ENCODE data around the gene H1-8. TPM values are rescaled to one million over a fixed set of nuclear protein-coding genes. Genes with fewer than 3 reads are reported as not detected.

H1-8 gene
- total RNA-seq, 1 experiment from 2014 or later, result not detected

- no peak for TF ChIP-seq SIN3A (IDR thresholded peaks at IDR 0.05; ENCODE audit: low read depth)
- TF ChIP-seq ELF1 (IDR thresholded peaks at IDR 0.05; ENCODE audit: borderline replicate concordance, low read depth), result no peak
These were observed 39.3 kb upstream of the H1-8 start for GRCh38 chr3:129503471-129504291.

DNA sequence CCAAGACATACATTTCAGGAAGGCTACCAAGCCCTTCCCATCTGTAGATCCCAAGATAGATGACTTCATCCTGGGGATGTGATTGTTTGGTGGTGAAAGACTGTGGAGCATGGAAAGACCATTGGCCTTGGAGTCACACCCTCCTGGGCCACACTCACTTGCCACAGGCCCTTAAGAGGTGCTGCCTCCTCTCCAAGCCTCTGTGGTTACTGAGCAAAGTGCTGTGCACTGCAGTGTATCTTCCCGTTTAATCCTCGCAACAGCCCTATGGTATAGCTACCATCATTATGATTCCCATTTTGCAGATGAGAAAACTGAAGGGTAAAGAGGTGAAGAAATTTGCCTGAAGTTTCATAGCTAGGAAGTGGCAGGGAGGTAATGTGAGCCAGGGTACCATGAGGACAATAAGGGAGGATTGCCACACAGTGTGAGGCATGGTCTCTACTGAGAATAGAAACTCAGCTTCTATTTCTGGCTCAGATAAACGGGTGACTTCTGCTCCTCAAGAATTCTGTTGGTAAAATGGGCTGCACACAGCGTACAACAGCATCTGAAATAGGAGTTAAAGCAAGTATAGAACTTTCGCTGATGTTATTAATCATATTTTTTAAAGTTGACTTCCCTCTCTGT is 38.4 kb upstream of the H1-8 start:
- RAD21 ChIA-PET (ENCODE audit: low non-redundant PET in 1 of 2, low total read pairs in 2 of 2, uncharacterized antibody in 2 of 2, unreplicated experiment in 2 of 2), result no interaction called here
- no peak overlapping the region for H3K9ac ChIP-seq (ENCODE audit: low read length)
- H3K79me2 ChIP-seq (ENCODE audit: insufficient read depth, low read length), result no peaks in the 10 kb centered on the region
- H3K27ac ChIP-seq (ENCODE audit: low read depth, low read length), result no peak overlapping the region
- no peak for ATAC-seq
- H3K9me2 ChIP-seq (ENCODE audit: insufficient read depth), result no peaks in the 10 kb centered on the region
- no peak overlapping the region for H3K4me3 ChIP-seq (replicated peaks in 1 of 2; ENCODE audit: low read depth in 1 of 2, low read length in 2 of 2)
- H3K36me3 ChIP-seq (ENCODE audit: control insufficient read depth in 1 of 2, insufficient read depth in 2 of 2, low read length in 2 of 2), result no peaks in the 10 kb centered on the region
- intact Hi-C loops (cut with micrococcal nuclease), result no loop called here
- DNase-seq (ENCODE audit: low read depth, low spot score), result no peak
- no peak overlapping the region for H2AFZ ChIP-seq (ENCODE audit: low read depth, low read length, poor library complexity, severe bottlenecking)
- CTCF ChIA-PET, result no interaction called here
- H3K27me3 ChIP-seq (ENCODE audit: insufficient read depth, low read length), result no peaks in the 10 kb centered on the region
- TF ChIP-seq CBX3 (IDR thresholded peaks at IDR 0.05; ENCODE audit: low read depth) (no peak), SP1 (IDR thresholded peaks at IDR 0.05; ENCODE audit: low read depth) (no peak), FOSL1 (IDR thresholded peaks at IDR 0.05; ENCODE audit: low read depth) (no peak), SIN3A (IDR thresholded peaks at IDR 0.05; ENCODE audit: low read depth) (no peak), CEBPB (IDR thresholded peaks at IDR 0.05; ENCODE audit: low read depth) (no peak), RAD21 (IDR thresholded peaks at IDR 0.05; ENCODE audit: low read depth) (no peak), SRF (IDR thresholded peaks at IDR 0.05; ENCODE audit: low read depth) (no peak), ELF1 (IDR thresholded peaks at IDR 0.05; ENCODE audit: borderline replicate concordance, low read depth) (no peak), POLR2AphosphoS5 (IDR thresholded peaks at IDR 0.05; ENCODE audit: low read depth, low read length) (no peak), ZFX (IDR thresholded peaks at IDR 0.05) (no peak), JUND (IDR thresholded peaks at IDR 0.05) (no peak)
- TF ChIP-seq, protein P1, sequence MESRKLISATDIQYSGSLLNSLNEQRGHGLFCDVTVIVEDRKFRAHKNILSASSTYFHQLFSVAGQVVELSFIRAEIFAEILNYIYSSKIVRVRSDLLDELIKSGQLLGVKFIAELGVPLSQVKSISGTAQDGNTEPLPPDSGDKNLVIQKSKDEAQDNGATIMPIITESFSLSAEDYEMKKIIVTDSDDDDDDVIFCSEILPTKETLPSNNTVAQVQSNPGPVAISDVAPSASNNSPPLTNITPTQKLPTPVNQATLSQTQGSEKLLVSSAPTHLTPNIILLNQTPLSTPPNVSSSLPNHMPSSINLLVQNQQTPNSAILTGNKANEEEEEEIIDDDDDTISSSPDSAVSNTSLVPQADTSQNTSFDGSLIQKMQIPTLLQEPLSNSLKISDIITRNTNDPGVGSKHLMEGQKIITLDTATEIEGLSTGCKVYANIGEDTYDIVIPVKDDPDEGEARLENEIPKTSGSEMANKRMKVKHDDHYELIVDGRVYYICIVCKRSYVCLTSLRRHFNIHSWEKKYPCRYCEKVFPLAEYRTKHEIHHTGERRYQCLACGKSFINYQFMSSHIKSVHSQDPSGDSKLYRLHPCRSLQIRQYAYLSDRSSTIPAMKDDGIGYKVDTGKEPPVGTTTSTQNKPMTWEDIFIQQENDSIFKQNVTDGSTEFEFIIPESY (IDR thresholded peaks at IDR 0.05; ENCODE audit: extremely low read depth, insufficient replicate concordance, low read length), result no peak
- TF ChIP-seq, protein P2, sequence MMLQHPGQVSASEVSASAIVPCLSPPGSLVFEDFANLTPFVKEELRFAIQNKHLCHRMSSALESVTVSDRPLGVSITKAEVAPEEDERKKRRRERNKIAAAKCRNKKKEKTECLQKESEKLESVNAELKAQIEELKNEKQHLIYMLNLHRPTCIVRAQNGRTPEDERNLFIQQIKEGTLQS (IDR thresholded peaks at IDR 0.05), result no peak
- TF ChIP-seq, protein P3, sequence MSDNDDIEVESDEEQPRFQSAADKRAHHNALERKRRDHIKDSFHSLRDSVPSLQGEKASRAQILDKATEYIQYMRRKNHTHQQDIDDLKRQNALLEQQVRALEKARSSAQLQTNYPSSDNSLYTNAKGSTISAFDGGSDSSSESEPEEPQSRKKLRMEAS (IDR thresholded peaks at IDR 0.05), result no peak
- POLR2A ChIA-PET, result interaction anchor here (0.6 kb wide), 1 partner anchor 204 kb away, joined by 4 read pairs; no protein-coding TSS in a partner anchor
- no peaks in the 10 kb centered on the region for H3K4me1 ChIP-seq (ENCODE audit: control insufficient read depth in 1 of 2, insufficient read depth in 2 of 2, low read length in 2 of 2)
- H3K9me3 ChIP-seq (ENCODE audit: control insufficient read depth in 1 of 2, insufficient read depth in 1 of 2, low read depth in 1 of 2, low read length in 2 of 2), result no peaks in the 10 kb centered on the region
- no peak overlapping the region for H3K4me2 ChIP-seq (ENCODE audit: low read length)
- BruUV-seq (replicated peaks), result no TSS peak
- H4K20me1 ChIP-seq (ENCODE audit: insufficient read depth), result no peaks in the 10 kb centered on the region

More at GRCh38 chr3:129503471-129504291, 39.3 kb upstream of the H1-8 start:
- intact Hi-C loops (cut with micrococcal nuclease), result no loop called here
- POLR2A ChIA-PET, result interaction anchor here (0.6 kb wide), 1 partner anchor 205 kb away, joined by 4 read pairs; no protein-coding TSS in a partner anchor
- peaks cover 0 to 5% of the 10 kb centered on the region in 2 experiments; a peak in 1 of 4 replicates for H3K4me1 ChIP-seq (ENCODE audit: control insufficient read depth in 1 of 2, insufficient read depth in 2 of 2, low read length in 2 of 2)
- CTCF ChIA-PET, result no interaction called here
- H2AFZ ChIP-seq (ENCODE audit: low read depth, low read length, poor library complexity, severe bottlenecking), result no peak overlapping the region
- no peak overlapping the region for H3K9ac ChIP-seq (ENCODE audit: low read length)
- H3K36me3 ChIP-seq (ENCODE audit: control insufficient read depth in 1 of 2, insufficient read depth in 2 of 2, low read length in 2 of 2), result no peaks in the 10 kb centered on the region
- DNase-seq (ENCODE audit: low read depth, low spot score) (no peak), ATAC-seq (no peak)
- no peak overlapping the region for H3K27ac ChIP-seq (ENCODE audit: low read depth, low read length)
- H3K9me3 ChIP-seq (ENCODE audit: control insufficient read depth in 1 of 2, insufficient read depth in 1 of 2, low read depth in 1 of 2, low read length in 2 of 2), result no peaks in the 10 kb centered on the region
- no peaks in the 10 kb centered on the region for H3K27me3 ChIP-seq (ENCODE audit: insufficient read depth, low read length)
- no peaks in the 10 kb centered on the region for H3K79me2 ChIP-seq (ENCODE audit: insufficient read depth, low read length)
- H4K20me1 ChIP-seq (ENCODE audit: insufficient read depth), result no peaks in the 10 kb centered on the region
- H3K4me3 ChIP-seq (replicated peaks in 1 of 2; ENCODE audit: low read depth in 1 of 2, low read length in 2 of 2), result no peak overlapping the region
- no TSS peak for BruUV-seq (replicated peaks)
- H3K9me2 ChIP-seq (ENCODE audit: insufficient read depth), result no peaks in the 10 kb centered on the region
- RAD21 ChIA-PET (ENCODE audit: low non-redundant PET in 1 of 2, low total read pairs in 2 of 2, uncharacterized antibody in 2 of 2, unreplicated experiment in 2 of 2), result no interaction called here
- H3K4me2 ChIP-seq (ENCODE audit: low read length), result no peak overlapping the region
